ENCODE results near the gene ZNF385B.
"Not testable (repeated sequence)": the region's sequence is repeated elsewhere in the genome, so short reads cannot be mapped to it uniquely, and the experiment has no call there.

ZNF385B gene

DNA sequence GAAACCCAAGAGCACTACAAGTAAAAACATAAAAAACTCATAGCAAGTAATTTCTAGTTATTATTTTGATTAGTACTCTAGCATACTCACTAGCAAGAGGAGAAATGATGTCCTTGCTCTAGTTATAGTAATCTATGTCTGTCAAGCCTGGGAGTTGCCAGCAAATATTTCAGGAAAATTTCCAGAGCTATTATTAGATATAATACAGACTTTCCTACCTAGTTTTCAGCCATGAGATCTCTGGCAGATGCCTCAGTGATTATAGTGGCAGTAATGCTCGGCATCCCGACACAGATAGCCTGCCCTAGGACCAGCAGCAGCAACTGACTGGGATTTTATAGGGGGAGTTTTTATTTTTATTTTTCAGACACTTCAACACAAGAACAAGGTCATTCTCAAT is 224.4 kb downstream of the ZNF385B start:
- no peak for DNase-seq (ENCODE audit: low read depth in 2 of 3, low spot score in 2 of 3)

DNA sequence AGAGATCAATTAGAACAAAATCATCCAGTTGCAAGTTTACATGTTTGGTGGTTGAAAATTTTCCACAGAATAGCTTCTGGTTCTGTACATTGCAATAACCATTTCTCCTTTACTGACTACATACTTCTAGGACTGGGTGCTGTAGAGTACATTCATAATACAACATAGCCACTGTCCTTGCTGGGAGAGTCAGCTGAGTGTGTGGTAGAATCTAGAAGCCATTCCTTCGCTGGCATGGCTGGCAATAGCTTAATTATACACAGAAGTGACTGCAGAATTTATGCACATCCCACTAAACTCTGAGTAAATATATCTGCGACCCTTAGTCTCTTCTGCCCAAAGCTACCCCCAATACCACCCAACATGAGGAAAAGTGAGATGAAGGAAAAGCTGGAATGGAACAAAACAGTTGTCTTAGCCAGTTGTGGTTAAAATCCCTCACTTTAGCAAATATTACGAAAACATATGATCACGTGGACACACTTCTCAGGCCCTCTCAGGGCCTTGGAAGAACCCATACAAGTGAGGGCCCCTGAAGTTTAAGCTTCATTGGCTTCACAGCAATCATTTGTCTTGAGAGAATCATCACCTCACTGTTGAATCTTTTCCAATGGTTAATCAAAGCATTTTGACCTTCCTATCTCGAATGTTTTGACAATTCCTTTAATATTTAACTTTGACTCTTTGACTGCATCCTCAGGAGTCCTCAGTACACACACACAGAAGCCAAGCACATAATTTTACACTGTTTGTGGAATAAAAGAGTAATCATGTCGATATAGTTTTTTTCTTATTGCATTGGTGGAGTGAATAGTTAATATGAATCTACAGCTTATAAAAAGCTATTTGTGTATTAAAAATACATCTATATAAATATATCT is 225.1 kb downstream of the ZNF385B start:
- no peak for DNase-seq (ENCODE audit: low read depth in 2 of 3, low spot score in 2 of 3)

DNA sequence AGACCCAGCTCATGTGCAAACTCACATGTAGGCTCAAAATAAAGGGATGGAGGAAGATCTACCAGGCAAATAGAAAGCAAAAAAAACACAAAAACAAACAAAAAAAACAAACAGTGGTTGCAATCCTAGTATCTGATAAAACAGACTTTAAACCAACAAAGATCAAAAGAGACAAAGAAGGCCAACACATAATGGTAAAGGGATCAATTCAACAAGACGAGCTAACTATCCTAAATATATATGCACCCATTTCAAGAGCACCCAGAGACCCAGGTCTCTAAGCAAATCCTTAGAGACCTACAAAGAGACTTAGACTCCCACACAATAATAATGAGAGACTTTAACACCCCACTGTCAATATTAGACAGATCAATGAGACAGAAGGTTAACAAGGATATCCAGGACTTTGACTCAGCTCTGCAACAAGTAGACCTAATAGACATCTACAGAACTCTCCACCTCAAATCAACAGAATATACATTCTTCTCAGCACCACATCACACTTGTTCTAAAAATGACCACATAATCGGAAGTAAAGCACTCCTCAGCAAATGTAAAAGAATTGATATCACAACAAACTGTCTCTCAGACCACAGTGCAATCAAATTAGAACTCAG is 229.5 kb downstream of the ZNF385B start:
- not testable (repeated sequence) for DNase-seq (ENCODE audit: low read depth in 2 of 3, low spot score in 2 of 3)

DNA sequence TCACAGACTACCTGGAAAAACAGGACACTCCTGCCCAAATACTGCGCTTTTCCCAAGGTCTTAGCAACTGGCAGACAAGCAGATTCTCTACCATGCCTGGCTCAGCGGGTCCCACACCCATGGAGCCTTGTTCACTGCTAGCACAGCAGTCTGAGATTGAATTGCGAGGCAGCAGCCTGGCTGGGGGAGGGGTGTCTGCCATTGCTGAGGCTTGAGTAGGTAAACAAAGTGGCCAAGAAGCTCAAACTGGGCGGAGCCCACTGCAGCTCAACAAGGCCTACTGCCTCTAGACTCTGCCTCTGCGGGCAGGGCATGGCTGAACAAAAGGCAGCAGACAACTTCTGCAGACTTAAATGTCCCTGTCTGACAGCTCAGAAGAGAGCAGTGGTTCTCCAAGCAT is 231.6 kb downstream of the ZNF385B start:
- DNase-seq (ENCODE audit: low read depth in 2 of 3, low spot score in 2 of 3) = not testable (repeated sequence)

DNA sequence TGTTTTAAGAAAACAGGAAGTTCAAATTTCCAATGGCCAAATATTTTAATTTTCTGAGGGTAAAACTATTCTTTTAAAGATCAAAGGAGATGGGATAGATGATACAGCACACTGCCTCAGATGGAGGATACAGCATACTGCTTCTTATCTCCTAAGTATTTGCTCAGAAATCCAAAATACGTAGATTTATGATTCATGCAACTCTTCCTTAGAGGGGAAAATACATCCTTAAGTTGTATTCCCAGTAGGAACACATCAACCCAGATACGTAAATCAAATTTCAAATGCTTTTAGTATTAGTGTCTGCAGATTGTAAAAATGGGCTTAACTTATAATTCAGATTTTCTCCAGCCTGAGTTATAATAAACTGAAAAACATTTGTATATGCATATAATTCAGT is 235.2 kb downstream of the ZNF385B start:
- DNase-seq (ENCODE audit: low read depth in 2 of 3, low spot score in 2 of 3) = no peak

DNA sequence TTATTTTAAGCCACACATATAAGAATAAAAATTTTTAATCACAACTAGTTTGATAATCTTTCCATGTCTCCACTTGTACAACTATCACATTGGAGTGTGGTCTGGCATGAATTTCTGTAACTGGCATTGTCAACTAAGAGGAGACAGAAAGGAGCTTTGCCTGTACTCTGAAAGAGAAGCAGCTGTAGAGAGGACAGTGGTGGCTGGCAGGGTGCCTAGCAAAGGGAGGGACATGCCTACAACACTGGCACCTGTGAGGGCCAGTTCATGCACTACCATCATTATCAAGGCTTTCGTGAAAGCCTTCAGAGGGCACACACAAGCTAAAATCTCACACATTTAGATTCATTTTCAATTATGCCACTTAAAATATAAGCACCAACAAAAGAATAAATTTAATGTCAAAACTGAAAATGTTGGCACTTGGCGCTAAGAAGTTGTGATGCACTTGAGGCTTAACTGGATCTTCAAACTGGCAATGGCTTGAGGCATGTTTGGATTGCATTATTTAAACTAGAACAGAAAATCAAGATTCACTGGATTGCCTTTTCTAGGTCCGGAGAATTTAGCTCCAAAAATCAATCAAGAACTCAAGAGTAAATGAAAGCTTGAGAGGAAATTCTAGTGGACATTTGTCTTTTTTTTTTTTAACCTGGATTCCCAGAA is 238.6 kb downstream of the ZNF385B start:
- no peak for DNase-seq (ENCODE audit: low read depth in 2 of 3, low spot score in 2 of 3)

DNA sequence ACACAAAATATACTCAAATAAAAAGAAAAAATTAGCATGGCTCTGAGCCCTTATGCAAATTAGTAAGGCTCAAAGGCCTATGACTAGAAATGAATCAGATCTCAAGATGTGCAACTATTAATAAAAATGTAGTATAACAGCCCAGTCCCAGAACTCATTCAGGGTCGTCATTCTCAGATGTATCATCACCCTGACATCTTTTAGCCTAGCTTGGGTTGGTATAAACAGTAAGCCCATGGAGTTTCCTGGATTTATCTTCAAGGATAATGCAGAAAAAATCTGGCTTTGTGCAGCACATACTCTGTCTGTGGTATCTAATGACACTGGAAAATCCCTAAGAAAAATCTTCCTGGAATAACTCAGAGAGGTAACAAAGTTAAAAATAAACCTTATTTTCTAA is 239.3 kb downstream of the ZNF385B start:
- DNase-seq (ENCODE audit: low read depth in 2 of 3, low spot score in 2 of 3) = no peak

DNA sequence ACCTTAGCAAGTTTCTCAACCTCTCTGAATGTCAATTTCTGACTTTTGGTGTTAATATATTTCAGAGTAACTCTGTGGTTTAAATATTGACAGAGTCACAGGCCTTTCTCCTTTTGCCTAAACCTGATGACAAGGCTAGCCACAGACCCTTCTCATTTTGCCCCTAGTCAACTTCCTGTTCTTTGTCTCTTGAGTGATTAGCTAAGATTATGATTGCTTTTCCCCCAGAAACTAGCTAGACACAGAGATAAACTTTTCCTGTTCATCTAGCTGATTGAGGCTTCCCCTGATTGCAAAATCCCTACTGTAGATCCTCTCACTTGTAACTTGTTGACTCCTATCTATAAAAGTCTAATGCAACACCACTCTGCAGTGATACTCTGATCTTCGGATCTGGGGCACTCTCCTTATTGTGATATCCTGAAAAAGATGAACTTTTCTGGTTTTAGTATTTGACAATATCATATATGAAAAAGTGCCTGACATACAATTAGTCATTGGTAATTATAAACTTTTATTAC is 241.4 kb downstream of the ZNF385B start:
- no peak for DNase-seq (ENCODE audit: low read depth in 2 of 3, low spot score in 2 of 3)

DNA sequence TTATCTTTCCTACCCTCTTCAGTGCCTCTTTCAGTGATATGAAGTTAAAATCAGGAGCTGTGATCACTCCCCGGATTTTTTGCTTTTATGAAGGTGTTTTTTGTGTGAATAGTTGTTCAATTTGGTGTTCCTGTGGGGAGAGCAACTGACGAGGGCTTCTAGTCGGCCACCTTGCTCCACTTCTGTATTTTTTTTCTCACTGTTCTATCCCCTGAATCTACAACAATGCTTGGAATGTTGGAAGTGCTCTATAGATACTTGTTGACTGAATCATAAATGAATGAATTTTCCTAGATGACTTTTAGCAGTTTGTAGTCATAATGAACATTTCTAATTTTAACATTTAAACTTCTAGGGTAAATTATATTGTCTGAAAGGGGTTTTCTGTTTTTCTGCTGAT is 247.3 kb downstream of the ZNF385B start:
- DNase-seq (ENCODE audit: low read depth in 2 of 3, low spot score in 2 of 3) = no peak

DNA sequence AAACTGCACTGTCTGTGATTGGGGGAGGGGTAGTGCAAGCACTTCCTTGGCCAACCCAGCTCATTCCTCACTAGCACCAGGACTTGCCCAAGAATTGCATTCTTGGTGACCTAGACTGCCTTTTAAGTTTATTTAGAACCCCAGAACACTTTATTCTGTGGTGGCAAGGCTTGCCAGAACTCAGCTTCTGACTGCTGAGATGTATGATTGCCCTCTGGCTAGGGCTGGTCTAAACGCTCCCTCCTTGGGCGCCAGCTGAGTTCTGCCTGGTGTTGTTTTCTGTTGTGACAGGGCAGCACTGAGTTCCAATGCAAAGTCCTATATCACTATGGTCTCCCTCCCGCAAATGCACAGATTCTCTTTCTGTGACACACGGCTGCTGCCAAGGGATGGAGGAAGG is 247.7 kb downstream of the ZNF385B start:
- no peak for DNase-seq (ENCODE audit: low read depth in 2 of 3, low spot score in 2 of 3)

DNA sequence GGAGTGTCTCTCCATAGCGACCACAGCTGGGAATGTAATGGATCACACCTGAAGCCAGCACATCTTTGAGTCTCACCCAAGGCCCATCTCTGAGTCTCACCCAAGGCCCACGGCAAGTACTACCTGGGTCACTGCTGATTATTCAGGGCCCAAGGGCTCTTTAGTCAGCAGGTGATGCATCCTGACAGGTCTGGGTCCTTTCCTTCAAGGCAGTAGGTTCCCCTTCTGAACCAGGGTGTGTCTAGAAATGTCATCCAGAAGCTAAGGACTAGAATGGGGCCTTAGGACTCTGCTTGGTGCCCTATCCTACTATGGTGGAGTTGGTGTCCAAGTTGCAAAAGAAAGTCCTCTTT is 248.1 kb downstream of the ZNF385B start:
- DNase-seq (ENCODE audit: low read depth in 2 of 3, low spot score in 2 of 3) = no peak

DNA sequence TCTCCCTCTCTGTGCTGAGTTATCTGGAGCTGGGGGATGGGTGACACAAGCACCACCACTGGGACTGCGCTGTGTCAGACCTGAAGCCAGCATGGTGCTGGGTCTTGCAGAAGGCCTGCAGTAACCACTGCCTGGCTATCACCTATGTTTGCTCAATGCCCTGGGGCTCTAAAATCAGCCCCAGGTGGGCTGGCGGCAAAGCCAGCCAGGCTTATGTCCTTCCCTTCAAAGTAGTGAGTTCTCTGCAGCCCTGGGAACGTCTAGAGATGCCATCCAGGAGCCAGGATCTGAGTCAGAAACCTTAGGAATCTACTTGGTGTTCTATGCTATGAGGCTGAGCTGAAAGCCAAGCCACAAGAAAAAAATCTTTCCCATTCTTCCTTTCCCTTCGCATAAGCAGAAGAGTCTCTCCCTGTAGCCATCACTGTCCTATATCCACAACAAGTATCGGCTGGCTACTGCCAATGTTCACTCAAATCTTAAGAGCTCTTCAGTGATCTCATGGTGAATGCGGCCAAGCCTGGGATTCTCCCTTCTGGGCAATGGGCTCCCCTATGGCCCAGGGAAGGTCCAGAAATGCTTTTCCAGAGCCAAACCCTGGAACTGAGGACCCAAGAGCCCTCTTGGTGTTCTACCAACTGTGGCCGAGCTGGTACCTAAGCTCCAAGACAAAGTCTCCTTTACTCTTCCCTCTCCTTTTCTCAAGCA is 248.7 kb downstream of the ZNF385B start:
- no peak for DNase-seq (ENCODE audit: low read depth in 2 of 3, low spot score in 2 of 3)

DNA sequence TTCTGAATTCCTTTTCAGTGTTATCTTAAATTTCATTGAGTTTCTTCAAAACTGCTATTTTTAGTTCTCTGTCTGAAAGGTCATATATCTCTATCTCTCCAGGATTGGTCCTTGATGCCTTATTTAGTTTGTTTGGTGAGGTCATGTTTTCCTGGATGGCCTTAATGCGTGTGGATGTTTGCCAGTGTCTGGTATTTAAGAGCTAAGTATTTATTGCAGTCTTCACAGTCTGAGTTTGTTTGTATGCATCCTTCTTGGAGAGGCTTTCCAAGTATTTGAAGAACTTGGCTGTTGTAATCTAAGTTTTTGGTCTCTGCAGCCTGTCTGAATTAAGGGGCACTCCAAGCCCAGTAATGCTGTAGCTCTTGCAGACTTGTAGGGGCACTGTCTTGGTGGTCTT is 249.3 kb downstream of the ZNF385B start:
- DNase-seq (ENCODE audit: low read depth in 2 of 3, low spot score in 2 of 3) = no peak

DNA sequence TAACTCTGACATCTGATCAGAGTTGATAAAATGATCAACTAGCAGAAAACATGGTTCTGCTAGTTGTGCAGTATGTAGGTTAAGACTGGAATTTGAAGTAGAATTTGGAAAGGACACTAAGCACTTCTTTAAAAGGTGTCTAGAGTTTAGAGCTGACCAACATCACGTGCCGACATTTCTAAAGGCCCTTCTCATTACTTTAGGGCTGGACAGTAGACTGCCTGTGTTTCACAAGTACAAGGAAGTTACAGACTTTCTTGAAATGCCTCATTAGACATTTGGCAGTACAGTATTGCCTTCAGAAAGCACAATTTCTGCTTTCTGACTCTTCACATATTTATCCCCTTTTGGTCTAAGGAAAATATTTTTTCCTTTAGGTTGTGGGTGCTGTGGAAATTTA is 255.3 kb downstream of the ZNF385B start:
- no peak for DNase-seq (ENCODE audit: low read depth in 2 of 3, low spot score in 2 of 3)

DNA sequence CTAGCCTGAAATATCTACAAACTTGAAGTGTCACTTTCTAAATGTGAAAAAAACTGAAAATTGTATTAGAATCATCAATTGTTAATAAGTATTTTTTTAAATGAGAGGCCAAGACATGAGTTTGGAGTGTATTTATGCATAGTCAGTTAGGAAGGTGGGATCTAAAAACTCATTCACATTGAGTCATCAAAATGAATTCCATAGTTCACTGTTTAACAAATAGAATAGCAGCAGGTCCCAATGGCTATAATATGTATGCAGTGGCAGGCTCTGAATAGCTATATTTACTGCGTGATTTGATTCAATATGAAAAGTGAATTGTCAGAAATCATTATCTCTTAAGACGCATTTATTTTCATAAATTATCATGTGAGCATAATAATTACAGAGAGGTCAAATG is 256.1 kb downstream of the ZNF385B start:
- no peak for DNase-seq (ENCODE audit: low read depth in 2 of 3, low spot score in 2 of 3)

DNA sequence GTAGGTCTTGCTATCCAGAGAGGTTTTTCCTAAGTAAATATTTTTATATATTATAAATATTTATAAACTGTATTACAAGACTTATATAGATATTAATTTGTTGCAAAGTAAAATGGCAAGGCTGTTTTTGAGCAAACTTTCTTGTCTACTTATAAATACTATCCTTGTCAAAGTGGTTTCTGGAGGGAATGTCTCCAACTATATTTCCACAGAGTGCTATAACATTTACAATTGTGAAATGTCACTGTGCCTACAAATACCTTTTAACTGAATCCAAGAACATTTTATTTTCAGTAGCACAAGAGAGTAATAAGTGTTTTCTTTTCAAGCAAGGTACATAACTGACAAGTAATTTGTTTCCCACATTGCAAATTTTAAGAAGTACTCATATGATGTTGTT is 256.8 kb downstream of the ZNF385B start:
- DNase-seq (ENCODE audit: low read depth in 2 of 3, low spot score in 2 of 3) = no peak

DNA sequence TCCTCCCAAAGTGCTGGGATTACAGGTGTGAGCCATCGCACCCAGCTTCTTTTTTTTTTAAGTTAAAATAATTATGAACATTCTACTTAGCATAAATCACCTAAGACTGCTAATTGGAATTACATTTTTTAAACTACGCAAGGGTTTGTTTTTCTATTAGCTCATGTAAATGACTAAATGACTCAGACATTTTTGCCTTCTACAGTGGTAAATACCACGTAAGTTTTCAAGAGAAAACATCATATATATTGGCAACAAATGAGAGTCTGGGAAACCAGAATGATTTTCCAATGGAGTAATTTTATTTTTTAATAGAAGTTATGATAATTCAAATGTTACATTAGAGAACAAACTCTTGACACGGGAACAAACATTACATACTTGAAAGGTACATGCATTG is 259.0 kb downstream of the ZNF385B start:
- no peak for DNase-seq (ENCODE audit: low read depth in 2 of 3, low spot score in 2 of 3)

DNA sequence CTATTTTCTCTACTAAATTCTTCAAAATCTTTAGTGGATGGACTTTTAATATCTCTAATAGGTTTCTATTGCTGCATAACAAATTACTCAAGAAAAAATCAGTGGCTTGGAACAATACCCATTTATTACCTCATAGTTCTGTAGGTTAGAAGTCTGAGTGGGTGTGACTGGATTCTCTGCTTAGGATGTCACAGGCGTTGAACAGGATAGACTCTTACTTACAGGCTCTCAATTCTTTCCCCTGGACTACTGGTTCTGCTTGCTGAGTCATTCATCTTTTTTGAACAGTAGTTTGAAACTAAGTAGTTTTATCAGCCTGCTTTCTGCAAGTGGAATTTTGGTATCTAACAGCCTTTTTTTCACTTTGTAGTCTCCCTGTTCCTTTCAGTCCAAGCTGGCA is 265.4 kb downstream of the ZNF385B start:
- no peak for DNase-seq (ENCODE audit: low read depth in 2 of 3, low spot score in 2 of 3)

DNA sequence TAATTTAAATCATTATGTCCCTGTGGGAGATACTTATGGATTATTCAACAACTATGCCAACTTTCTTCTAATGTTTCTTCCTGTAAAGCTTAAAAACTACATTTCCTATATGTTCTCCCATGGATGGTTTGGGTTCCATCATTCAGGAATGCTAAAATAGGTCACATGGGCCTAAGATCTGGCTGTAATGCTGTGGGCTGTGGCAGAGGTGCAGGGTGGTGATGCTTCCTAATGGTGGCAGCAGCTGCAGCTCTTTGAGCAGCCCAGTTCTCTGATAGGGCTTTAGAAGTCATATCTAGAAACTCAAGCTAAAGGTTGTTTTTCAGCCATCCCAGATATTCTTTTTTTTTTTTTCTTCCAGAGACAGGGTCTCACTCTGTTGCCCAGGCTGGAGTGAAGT is 266.1 kb downstream of the ZNF385B start:
- no peak for DNase-seq (ENCODE audit: low read depth in 2 of 3, low spot score in 2 of 3)

DNA sequence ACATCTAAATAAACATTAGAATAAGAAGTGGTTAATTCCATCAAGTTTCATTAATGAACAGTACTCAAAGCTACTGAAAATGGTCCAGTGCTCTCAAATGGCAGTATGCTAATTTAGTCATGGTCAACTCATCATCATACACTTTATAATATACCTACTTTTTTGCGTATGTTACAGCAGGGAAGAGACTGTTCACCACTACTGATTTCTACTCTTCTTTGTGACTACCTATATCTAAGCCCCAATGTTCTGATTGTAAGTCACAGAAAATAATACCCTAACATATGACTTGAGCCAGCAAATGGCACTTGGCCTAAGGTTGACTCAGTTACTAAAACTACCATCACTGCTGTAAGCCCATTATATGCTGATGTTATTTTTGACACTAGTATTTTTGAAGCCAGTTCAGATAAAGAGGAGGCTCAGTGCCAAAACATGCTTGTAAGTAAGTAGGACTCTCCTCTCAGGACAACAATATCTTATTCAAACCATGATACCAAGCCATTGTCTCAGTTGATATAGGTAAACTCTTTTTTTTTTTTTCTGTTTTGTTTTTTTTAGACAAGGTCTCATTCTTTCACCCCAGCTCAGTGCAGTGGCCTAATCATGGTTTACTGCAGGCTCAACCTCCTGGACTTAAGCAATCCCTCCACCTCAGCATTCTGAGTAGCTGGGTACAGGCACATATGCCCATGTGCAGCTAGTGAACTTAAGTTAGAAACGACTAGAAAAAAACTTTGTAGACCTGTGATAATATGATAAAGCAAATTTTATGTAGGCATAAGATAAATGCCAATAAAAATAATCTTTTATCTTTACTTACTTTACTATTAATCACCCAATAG is 266.9 kb downstream of the ZNF385B start:
- DNase-seq (ENCODE audit: low read depth in 2 of 3, low spot score in 2 of 3) = no peak

DNA sequence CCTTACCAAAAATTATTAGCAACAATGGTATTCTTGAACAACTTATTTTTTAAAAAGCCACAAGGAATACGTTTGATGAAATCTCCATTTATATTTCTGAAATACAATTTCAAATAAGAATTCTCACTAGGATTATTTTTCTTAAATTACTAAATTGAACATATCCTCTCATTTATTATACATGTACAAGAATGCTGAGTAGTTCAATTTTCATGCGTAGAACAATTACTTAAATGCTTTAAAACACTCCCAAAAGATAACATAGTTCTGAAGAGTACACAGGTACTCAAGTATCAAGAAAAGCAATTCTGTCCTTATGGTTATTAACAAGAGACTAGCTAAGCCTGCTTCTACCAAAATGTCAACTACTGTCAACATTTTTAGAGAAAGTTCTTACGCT is 268.1 kb downstream of the ZNF385B start:
- no peak for DNase-seq (ENCODE audit: low read depth in 2 of 3, low spot score in 2 of 3)

Measured in activated CD8-positive, alpha-beta memory T cell treated with anti-CD3 and anti-CD28 coated beads for 48 hours (primary cell).